ENCODE measurements around the gene GPR161.

Gene GPR161

DNA sequence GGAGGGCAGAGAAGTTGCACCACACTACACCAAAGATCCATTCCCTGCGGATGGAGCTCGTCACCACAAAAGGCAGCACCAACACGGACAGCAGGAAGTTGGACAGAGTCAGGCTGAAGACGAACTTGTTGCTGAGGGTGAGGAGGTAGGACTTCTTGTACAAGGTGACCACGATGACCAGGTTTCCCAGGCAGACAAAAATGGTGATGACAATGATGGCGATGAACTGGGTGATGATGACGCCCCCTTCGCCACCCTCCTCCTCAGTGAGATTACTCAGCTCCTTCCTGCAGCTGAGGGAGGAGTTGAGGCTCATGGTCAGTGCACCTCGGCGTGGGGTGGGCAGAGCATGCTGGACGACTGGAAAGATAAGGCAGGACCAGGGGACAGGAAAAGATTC lies 32.2 kb downstream of the GPR161 start:
- no peak for DNase-seq

GRCh38 chr1:168102487-168102886 lies 34.2 kb downstream of the GPR161 start:
- DNase-seq: no peak

- DNase-seq: no peak
These were observed 35.4 kb downstream of the GPR161 start for GRCh38 chr1:168101336-168101735.

DNA sequence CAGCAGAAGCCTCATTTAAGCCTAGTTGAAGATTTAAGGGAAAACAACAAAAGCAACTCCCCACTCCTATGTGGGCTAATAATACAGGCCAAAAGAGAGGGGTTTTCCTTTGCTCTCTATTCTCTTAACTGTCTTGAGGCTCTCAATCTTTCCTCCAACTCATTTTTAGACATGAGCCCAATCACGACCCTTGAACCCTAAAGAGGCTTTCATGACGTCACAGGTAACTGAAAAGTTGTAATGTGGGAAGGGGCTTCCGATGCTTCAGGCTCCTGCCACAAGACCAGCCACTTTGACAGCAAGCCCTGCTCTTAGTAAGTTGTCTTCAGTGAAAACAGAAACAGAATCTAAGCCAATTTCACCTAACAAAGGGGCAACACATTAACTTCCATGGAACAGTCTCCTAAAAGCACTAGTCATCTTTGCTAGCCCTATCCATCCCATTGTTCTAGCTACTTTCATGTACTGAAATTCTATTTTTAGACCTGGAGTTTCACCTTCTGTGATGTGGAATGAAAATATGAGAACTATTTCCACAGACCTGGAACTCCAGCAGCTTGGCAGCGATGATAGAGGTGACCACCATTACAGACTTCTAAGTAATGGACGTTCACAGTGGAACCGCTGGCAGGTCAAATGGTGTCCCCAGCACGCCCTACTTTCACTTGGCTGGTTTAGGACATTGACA lies 36.3 kb downstream of the GPR161 start:
- DNase-seq: no peak

GRCh38 chr1:168099337-168099801 lies 37.4 kb downstream of the GPR161 start:
- no peak for DNase-seq

- DNase-seq: no peak
These were observed 38.0 kb downstream of the GPR161 start for GRCh38 chr1:168098534-168099320.

DNA sequence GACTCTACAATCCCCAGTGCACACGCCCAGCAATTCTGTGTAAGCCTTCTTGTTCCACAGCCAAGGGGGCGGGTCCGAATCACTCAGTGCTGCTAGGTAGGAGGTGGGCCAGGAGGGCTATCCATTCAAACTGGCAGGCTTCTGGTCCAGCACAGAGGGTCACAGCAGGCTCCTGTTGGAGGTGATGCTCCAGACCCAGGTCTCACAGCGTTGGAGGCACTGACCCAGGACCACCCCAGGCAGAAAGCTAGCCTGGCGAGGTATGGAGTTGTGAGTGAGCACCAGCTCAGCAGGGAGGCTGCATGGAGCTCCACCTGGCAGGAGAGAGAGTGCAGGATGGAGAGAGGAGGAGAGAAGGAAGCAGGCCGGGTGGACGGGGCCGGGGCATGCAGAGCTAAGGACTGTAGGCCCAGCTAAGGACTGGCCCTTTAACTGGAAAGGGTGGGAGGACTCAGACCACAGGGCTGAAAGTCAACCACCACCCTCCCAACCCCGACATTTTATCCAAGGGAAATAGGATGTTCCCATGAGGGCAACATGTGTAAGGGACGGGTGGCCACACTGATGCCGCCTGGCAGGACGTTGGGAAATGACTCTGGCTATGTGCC lies 38.7 kb downstream of the GPR161 start:
- no peak for DNase-seq

GRCh38 chr1:168096296-168097165 lies 40.2 kb downstream of the GPR161 start:
- DNase-seq: no peak

DNA sequence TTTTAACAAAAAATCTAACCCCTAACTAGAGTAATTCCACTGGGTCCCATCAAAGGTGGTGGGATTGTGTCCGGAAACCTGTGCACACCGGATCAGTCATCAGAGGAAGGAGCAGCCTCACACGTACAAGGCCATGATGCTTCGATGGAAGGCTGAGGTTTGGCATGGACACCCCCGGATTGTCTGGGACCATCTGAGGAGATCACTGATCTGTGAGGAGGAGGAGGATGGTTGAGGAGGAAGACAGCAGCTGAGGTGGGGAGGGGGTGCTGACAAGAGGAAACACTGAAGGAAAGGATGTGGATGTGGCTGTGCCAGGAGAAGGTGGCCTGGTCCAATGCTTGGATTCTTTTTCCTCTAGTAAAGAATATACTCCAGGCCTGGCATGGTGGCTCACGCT lies 41.3 kb downstream of the GPR161 start:
- no peak for DNase-seq

GRCh38 chr1:168093616-168094015 lies 43.1 kb downstream of the GPR161 start:
- no peak for DNase-seq

DNA sequence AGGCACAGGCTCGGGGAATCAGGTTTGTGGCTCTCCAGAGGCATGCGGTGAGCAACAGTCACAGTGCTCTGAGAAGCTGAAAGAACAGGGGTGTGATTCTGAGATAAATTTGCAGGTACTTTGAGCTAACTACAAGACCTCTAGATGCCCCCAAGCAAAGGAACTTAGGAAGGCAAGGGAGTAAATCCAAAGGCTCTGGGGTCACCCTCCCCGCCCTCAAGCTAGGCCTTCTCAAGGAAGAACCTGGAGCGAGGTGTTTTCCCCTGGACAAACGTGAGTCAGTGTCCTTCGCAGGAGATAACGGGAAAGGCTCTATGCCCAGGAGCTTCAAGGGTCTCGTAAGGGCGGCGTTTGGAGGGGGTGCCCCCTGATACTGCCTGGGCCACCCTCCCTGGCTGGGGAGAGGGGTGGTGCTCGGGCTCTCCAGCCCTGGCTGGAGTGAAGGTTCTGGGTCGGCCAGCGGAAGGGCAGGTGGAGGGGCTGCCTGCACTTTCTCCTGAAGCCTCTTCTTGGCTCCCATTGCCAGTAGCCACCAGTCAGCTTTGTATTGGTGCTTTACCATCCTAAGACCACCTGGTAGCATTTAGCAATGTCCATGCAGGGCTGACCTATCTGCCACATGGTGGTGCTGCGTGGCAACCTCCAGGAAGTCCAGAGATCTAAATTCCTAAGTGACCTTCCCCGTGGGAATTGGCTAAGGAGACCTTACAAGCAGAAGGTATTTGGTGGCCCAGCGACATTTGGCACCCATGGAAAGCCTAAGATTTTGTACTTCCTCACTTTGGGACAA lies 44.0 kb downstream of the GPR161 start:
- DNase-seq: no peak

- no peak for DNase-seq
These were observed 44.8 kb downstream of the GPR161 start for GRCh38 chr1:168091720-168092550.

DNA sequence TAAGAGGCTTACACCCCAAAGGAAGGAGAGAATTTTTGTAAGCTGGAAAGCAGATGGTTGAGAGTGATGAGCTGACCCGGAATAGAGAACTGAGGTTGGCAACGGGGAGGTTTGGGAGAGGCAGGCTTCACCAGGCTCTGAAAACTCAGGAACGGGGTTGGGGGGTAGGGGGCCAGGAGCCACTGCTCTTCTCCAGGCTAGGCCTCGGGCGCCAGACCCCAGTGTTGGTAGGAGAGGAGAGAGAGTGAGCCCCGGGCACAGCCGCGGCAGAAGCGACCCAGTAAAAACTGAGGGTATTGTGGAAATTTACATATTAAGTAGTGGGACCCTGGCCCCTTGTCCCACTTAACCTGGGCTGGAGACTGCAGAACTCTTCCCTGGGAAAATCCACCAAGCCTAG lies 45.7 kb downstream of the GPR161 start:
- DNase-seq: no peak

DNA sequence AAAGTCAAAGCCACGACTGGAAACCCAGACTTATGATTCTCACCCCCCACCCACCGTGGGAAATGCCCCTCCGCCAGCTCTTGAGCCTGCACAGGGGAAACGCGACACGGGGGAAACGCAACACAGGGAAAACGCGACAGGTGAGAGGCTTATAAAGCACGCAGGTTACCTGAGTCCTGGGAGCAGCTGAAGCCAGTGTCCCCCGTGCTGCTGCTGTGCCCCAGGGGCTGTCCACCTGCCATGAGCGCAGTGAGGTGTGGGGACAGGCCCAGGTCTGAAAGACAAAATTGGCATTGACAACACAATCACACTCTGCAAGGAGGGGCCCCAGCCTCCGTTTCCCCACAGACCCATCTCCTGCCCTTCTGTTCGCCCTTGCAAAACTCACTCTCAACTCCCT lies 46.3 kb downstream of the GPR161 start:
- DNase-seq: no peak

DNA sequence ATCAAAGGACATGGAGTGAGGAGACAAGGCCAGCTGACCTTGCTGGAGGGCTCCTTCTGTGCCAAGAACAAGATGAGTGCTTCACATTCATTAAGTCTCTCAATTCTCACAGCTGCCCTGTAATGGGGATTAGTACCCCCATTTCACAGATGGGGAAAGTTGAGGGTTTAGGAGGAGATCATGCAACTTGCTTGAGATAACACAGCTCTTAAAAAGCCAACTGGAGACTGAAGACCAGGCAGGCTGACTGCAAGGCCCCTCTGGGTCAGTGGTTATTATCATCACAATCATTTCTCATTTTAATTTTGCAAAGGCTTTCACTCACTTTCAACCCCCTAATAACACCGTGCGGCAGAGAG lies 46.8 kb downstream of the GPR161 start:
- DNase-seq: no peak

DNA sequence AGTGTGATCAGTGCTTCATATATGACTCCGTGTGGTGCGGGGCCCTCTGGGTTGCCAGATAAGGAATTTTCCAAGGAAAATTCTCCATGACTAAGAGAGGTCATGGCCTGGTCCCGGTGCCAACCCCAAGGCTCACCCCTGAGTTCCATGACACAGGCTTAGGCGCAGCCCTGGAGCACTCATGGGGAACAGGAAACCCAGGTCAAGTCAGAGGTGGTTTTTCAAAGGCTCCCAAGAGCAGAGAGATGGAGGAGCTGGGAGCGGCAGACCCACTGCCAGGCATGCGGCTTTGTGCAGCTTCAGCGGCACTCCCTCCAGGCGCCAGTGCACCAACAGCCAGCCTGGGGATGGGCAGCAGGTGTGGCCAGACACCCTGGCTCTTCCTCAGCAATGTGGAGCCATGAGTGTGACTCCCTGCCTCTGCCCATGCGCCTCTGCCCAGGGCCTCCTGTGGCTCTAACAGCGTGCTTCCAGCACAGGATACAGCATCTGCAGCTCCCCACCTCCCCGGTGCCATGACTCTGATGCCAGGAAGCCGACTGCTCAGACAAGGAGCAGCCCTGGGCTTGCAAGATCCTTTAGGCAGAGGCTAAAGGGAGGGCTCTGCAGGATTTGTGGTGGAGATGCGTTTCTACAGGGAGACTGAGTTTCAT lies 47.3 kb downstream of the GPR161 start:
- DNase-seq: no peak

DNA sequence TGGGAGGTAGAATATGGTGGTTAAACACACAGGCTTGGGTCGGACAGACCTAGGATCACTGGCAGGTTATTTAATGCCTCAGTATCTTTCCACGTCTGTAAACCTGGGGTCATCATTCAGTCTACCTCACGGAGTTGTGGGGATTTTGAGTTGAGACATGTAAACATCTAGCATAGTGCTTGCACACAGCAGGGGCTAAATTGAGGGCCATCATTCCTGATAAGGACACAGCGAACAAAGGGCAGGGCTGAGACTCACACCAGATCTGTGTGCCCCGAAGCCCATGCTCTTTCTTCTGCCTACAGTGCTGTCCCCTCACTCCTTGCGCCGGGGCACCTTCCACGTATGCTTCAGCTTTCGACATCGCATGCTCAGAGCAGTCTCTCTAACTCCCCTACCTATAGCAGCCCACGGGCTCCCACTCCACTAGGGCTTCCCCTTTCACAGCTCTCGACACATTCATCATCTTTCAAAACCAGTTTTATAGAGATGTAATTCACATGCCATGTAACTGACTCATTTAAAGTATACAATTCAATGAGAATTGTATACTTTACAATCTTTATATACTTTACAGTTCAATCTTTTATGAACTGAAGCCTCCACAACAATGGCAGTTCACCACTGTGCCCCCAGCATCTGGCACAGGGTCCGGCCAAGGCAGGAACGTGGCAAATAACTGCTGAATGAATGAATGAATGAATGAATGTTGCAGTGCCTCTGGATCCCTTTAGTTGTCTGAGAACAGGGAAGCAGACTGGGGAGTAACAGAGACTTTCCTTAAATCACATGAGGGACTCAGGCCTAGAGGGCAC lies 48.0 kb downstream of the GPR161 start:
- DNase-seq: no peak

- DNase-seq: no peak
These were observed 49.0 kb downstream of the GPR161 start for GRCh38 chr1:168087696-168088095.

DNA sequence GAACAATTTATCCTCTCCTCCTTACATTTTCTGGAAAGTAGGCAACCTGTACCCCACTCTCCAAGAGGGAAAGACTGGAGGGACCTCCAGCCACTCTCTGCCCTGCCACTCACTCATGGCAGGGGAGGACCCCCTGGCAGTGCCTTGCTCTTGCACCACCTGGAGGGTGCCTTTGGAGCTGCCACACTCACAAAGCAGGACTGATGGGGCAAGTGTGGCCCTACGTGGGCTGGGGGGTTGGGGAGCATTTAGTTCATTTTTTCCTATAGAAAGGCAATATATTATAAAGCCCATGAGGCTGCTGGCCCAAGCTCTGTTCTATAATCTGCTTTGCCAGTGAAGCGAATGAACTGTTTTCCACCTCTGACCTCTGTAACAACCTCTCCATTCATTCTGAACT lies 50.3 kb downstream of the GPR161 start:
- DNase-seq: no peak

GRCh38 chr1:168085401-168085872 lies 51.3 kb downstream of the GPR161 start:
- no peak for DNase-seq
